H1 (cell line): ENCODE results near the gene ZFAND3. TPM values are rescaled to one million over a fixed set of nuclear protein-coding genes. Genes with fewer than 3 reads are reported as not detected.

Experiments used
- CHD7 ChIP-seq: fragments of 300-600 bp; sonication (generic); IDR thresholded peaks from 2 replicates; pipeline ENCODE4 v1.7.1; 2012; ENCODE audit warnings: low read length, moderate library complexity, mild to moderate bottlenecking, inconsistent platforms; ENCODE audit not compliant: insufficient replicate concordance
- polyA plus RNA-seq, 7 experiments: library from polyadenylated mRNA; depleted of rRNA in 3 of 7; stranded (reverse) in 5 of 7; unstranded in 2 of 7; fragments of >200 nt in 5 of 7; fragments of 200-250 nt in 2 of 7; gene quantifications; 1 replicate in 5 of 7; 2 replicates in 1 of 7; 4 replicates in 1 of 7; pipeline versions ENCODE4 v1.2.1 to v1.2.3, GENCODE V29; 2011 to 2013; ENCODE audit warnings: missing spikeins in 2 of 7, mixed read lengths in 2 of 7
- total RNA-seq: library from RNA; stranded (reverse); fragmentation: NEBNext Ultra II Directional; extraction: Animal tissue kit (Norgen Biotek cat#: 25700); gene quantifications from 2 replicates; pipeline ENCODE4 v1.2.1, GENCODE V29; 2021

ZFAND3 gene
- total and polyA plus RNA-seq, 2 of the 8 experiments (the other 6 are each of a cell fraction or from before 2014, with no cell fraction given) = 13.0 to 51.3 TPM

DNA sequence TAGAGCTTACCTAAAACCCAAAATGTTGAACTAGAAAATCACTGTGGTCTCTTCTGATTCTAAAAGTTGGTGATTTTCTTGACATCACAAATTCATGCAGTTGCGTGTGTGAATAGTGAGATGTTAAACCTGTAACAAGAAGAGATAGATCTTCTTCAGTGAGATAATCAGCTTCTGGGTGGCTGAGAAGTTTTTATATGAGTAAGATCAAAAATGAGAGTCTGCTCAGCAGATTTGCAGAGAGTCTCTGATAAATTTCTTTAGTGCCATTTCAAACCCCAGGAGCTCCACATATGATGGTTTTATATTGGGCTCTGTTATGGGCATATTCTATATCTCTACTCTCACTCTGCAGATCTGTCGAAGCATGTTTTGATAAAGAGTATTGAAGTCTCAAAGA, 185.4 kb downstream of the ZFAND3 start (continued):
- no peak for TF ChIP-seq CHD7
